Neuronal stem cell (in vitro differentiated cells): ENCODE data around the gene ALOX12B.

Experiments used
- DNase-seq: peaks from one replicate; pipeline ENCODE4 v3.0.0-alpha.2; 2013; ENCODE audit warnings: low spot score
- H2AFZ ChIP-seq: one replicate; pipeline ENCODE4 v1.6.1; 2013; ENCODE audit warnings: mild to moderate bottlenecking, low read length, inconsistent platforms
- H2AK5ac ChIP-seq: 2 replicates; pipeline ENCODE4 v1.6.1; 2013; ENCODE audit warnings: low read depth, mild to moderate bottlenecking, inconsistent platforms, low read length, moderate library complexity, mixed read lengths
- H2BK120ac ChIP-seq: 2 replicates; pipeline ENCODE4 v1.6.1; 2013; ENCODE audit warnings: low read depth, mild to moderate bottlenecking, inconsistent platforms, low read length, moderate library complexity, mixed read lengths
- H2BK12ac ChIP-seq: one replicate; pipeline ENCODE4 v1.6.1; 2013; ENCODE audit warnings: low read length, inconsistent platforms
- H2BK15ac ChIP-seq: 2 replicates; pipeline ENCODE4 v1.6.1; 2013; ENCODE audit warnings: mild to moderate bottlenecking, low read length, inconsistent platforms, mixed read lengths
- H2BK5ac ChIP-seq: one replicate; pipeline ENCODE4 v1.6.1; 2013; ENCODE audit warnings: inconsistent platforms, mild to moderate bottlenecking, low read length, moderate library complexity
- H3K14ac ChIP-seq: one replicate; pipeline ENCODE4 v1.6.1; 2013; ENCODE audit warnings: low read length, inconsistent platforms
- H3K18ac ChIP-seq: 2 replicates; pipeline ENCODE4 v1.6.1; 2013; ENCODE audit warnings: low read length, inconsistent platforms
- H3K23ac ChIP-seq: 2 replicates; pipeline ENCODE4 v1.6.1; 2013; ENCODE audit warnings: low read depth, mild to moderate bottlenecking, mixed read lengths, low read length, inconsistent platforms; ENCODE audit not compliant: poor library complexity
- H3K27ac ChIP-seq: replicated peaks from 3 replicates; pipeline ENCODE4 v1.5.1; 2013; ENCODE audit warnings: low read length, inconsistent platforms
- H3K27me3 ChIP-seq, 3 experiments: 2 replicates each; pipeline ENCODE4 v1.6.1; 2013; ENCODE audit warnings: low read length in 3 of 3, mild to moderate bottlenecking in 2 of 3, inconsistent platforms in 1 of 3, low read depth in 1 of 3, mixed read lengths in 1 of 3, moderate library complexity in 1 of 3; ENCODE audit not compliant: control insufficient read depth in 3 of 3, insufficient read depth in 3 of 3
- H3K36me3 ChIP-seq, 2 donors: replicated peaks in 1 of 2; 2 replicates each; pipeline ENCODE4 v1.6.1; 2013; ENCODE audit warnings: low read length in 2 of 2; ENCODE audit not compliant: control insufficient read depth in 2 of 2, insufficient read depth in 2 of 2
- H3K4ac ChIP-seq: 2 replicates; pipeline ENCODE4 v1.6.1; 2013; ENCODE audit warnings: inconsistent platforms, mild to moderate bottlenecking, low read length, moderate library complexity
- H3K4me1 ChIP-seq, 2 donors: 1 replicate in 1 of 2; 2 replicates in 1 of 2; pipeline ENCODE4 v1.6.1; 2013; ENCODE audit warnings: low read length in 2 of 2, low read depth in 1 of 2; ENCODE audit not compliant: control insufficient read depth in 2 of 2, insufficient read depth in 1 of 2
- H3K4me2 ChIP-seq: one replicate; pipeline ENCODE4 v1.6.1; 2013; ENCODE audit warnings: mild to moderate bottlenecking, low read length, inconsistent platforms; ENCODE audit not compliant: insufficient read depth, poor library complexity, severe bottlenecking
- H3K4me3 ChIP-seq, 2 donors: 2 replicates each; pipeline ENCODE4 v1.5.1; 2013; ENCODE audit warnings: low read length in 2 of 2, mild to moderate bottlenecking in 2 of 2, inconsistent platforms in 1 of 2, moderate library complexity in 1 of 2
- H3K79me1 ChIP-seq: one replicate; pipeline ENCODE4 v1.6.1; 2013; ENCODE audit warnings: low read depth, mild to moderate bottlenecking, inconsistent platforms, low read length, moderate library complexity
- H3K9ac ChIP-seq: one replicate; pipeline ENCODE4 v1.6.1; 2013; ENCODE audit warnings: mild to moderate bottlenecking, low read depth, low read length, inconsistent platforms; ENCODE audit not compliant: poor library complexity
- H3K9me3 ChIP-seq, 2 donors: replicated peaks in 1 of 2; 2 replicates each; pipeline versions ENCODE3 to v1.6.1; 2013; ENCODE audit warnings: low read length in 2 of 2, mild to moderate bottlenecking in 2 of 2, inconsistent platforms in 1 of 2, low read depth in 1 of 2, mixed read lengths in 1 of 2, moderate library complexity in 1 of 2; ENCODE audit not compliant: control insufficient read depth in 2 of 2, insufficient read depth in 1 of 2
- H4K8ac ChIP-seq: one replicate; pipeline ENCODE4 v1.6.1; 2013; ENCODE audit warnings: low read depth, mild to moderate bottlenecking, inconsistent platforms, low read length, moderate library complexity
- H4K91ac ChIP-seq: one replicate; pipeline ENCODE4 v1.6.1; 2013; ENCODE audit warnings: low read length, low read depth, mild to moderate bottlenecking, inconsistent platforms; ENCODE audit not compliant: poor library complexity
- WGBS, 2 donors: extraction: QIAGEN DNeasy Blood & Tissue Kit; methylation state at CpG; one replicate each; pipeline ENCODE4 v1.1.7; 2013; ENCODE audit warnings: missing lambda C conversion rate in 2 of 2, mixed read lengths in 1 of 2; ENCODE audit not compliant: insufficient read length in 2 of 2, insufficient replicate concordance in 1 of 2; ENCODE audit errors: extremely low coverage in 2 of 2; 5-methylcytosine and 5-hydroxymethylcytosine counted together

ALOX12B gene

DNA sequence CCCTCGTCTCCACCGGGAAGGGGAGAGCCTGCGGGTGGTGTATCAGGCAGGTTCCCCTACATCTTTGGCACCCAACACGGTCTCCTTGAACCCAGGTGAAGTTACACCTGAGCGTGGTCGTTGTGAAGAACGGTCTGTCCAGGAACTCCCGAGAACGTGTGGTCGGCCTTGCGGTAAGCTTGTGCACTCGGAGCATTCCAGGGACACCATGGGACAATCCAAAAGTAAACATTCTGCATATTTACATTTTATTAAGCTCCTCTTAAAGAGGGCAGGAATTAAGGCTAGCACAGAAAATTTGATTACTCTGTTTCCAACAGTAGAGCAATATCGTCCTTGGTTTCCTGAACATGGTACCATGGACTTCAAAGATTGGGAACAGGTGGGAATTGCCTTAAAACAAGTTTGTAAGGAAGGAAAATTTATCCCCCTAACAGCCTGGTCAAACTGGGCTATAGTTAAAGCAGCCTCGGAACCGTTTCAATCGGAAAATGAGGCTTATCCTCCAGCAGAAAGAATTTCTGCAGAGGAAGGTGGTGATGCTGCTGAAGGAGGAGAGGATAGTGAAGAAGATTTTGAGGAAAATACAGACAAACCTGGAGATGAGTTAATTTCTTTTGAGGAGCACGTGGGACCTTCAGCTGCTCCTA lies 30.4 kb downstream of the ALOX12B start:
- H3K79me1 ChIP-seq, result no peaks in the 10 kb centered on the region
- H3K23ac ChIP-seq, result no peak overlapping the region
- no peak overlapping the region for H3K4me3 ChIP-seq
- WGBS, 2 donors, result no CpG with 5 or more reads among the region's 17 CpGs
- H3K27me3 ChIP-seq, result peaks cover 0 to 72% (median 30%) of the 10 kb centered on the region in 3 experiments
- no peak overlapping the region for H2BK12ac ChIP-seq
- H3K14ac ChIP-seq, result no peak overlapping the region
- H3K4me1 ChIP-seq, result no peaks in the 10 kb centered on the region
- H3K9me3 ChIP-seq, result no peaks in the 10 kb centered on the region
- no peak overlapping the region for H2AK5ac ChIP-seq
- no peak overlapping the region for H2BK120ac ChIP-seq
- no peak overlapping the region for H2AFZ ChIP-seq
- H4K8ac ChIP-seq, result no peak overlapping the region
- H3K27ac ChIP-seq, result no peak overlapping the region
- H3K9ac ChIP-seq, result no peak overlapping the region
- no peak overlapping the region for H3K4ac ChIP-seq
- no peak overlapping the region for H2BK5ac ChIP-seq
- no peak overlapping the region for H2BK15ac ChIP-seq
- H4K91ac ChIP-seq, result no peak overlapping the region
- H3K18ac ChIP-seq, result no peak overlapping the region
- H3K4me2 ChIP-seq, result no peak overlapping the region
- no peaks in the 10 kb centered on the region for H3K36me3 ChIP-seq
- DNase-seq, result no peak

DNA sequence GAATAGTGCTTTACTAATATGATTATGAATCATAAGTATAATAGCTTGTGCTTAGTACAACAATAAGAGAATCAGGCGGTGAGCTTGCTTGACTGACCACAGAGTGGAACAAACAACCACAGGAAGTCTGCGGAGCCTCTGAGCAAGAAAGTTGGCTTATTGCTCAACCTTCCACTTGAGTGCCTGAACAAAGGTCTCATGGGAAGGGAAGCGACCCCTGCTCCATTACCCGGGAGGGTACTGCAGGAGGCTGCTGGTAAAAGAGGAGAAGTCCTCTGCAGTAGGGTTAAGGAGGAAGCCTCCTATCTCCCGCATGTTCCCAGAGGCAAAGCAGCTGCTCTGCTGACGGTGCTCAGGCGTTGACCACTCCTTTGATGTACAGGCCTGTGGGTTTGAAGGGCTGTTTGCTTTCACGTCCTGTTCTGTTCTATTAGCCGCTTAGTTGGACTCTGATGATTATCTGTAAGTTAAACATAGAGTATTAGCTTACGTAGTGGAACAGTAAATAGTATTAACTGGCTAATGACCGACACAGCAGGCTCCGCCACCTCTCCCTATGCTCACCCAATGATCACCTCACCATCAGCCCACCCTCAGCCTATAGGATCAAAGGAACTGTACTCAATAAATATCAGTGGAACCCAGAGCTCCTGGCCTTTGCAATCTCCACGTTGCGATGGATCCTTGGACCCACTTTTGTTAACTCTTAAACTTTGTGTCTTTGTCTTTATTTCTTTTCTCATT lies 31.1 kb downstream of the ALOX12B start:
- H2BK12ac ChIP-seq, result no peak overlapping the region
- no peak overlapping the region for H3K4me3 ChIP-seq
- H3K23ac ChIP-seq, result no peak overlapping the region
- no peak overlapping the region for H3K14ac ChIP-seq
- H3K9me3 ChIP-seq, result no peaks in the 10 kb centered on the region
- H3K4me1 ChIP-seq, result no peaks in the 10 kb centered on the region
- H3K4me2 ChIP-seq, result no peak overlapping the region
- no peak overlapping the region for H4K8ac ChIP-seq
- no peak for DNase-seq
- WGBS, 2 donors, result no CpG with 5 or more reads among the region's 14 CpGs
- H2BK5ac ChIP-seq, result no peak overlapping the region
- no peaks in the 10 kb centered on the region for H3K79me1 ChIP-seq
- no peak overlapping the region for H2AFZ ChIP-seq
- H2AK5ac ChIP-seq, result no peak overlapping the region
- no peak overlapping the region for H4K91ac ChIP-seq
- H3K4ac ChIP-seq, result no peak overlapping the region
- H3K18ac ChIP-seq, result no peak overlapping the region
- no peak overlapping the region for H3K9ac ChIP-seq
- H3K36me3 ChIP-seq, result no peaks in the 10 kb centered on the region
- H2BK120ac ChIP-seq, result no peak overlapping the region
- H2BK15ac ChIP-seq, result no peak overlapping the region
- H3K27ac ChIP-seq, result no peak overlapping the region
- peaks cover 0 to 73% (median 27%) of the 10 kb centered on the region in 3 experiments for H3K27me3 ChIP-seq

DNA sequence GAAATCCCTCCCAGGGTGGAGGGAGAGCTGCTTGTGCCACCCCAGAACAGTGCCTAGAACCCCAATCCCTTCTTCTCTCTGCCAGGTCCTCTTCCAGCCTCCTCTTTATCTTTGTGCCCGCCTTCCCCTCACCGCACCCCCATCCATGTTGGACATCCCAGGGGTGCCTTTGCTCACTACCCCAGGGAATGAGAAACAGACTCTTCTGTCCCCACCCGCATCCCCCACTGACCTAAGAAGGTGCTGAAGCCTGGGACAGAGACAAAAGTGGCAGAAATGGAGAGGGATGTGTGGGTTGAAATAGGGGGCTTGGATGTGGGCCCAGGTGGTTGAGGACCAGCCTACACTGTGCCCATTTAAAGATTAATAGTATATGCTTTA lies 31.7 kb downstream of the ALOX12B start:
- H3K27me3 ChIP-seq, result peaks cover 0 to 68% (median 23%) of the 10 kb centered on the region in 3 experiments

DNA sequence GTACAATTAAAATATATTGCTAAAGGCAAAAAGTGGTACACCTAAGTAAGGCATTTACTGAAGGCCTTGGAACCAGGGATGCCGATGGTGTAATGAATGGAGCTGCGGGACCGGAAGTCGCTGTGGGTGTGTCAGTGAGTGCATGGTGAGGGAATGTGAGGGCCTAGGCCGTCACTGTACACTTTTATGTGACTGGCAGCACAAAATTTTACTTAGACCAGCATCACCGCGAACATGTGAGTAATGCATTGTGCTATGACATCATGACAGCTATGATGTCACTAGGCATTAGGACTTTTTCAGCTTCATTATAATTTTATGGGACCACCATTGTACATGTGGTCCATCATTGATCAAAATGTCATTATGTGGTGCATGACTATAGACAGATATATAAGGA lies 33.9 kb downstream of the ALOX12B start:
- H3K9ac ChIP-seq, result no peak overlapping the region
- H3K4me1 ChIP-seq, result no peaks in the 10 kb centered on the region
- no peaks in the 10 kb centered on the region for H3K79me1 ChIP-seq
- H4K8ac ChIP-seq, result no peak overlapping the region
- no peak overlapping the region for H3K27ac ChIP-seq
- no peaks in the 10 kb centered on the region for H3K9me3 ChIP-seq
- no peak overlapping the region for H2AK5ac ChIP-seq
- no CpG with 5 or more reads among the region's 7 CpGs for WGBS, 2 donors
- H2AFZ ChIP-seq, result no peak overlapping the region
- no peak overlapping the region for H4K91ac ChIP-seq
- peaks cover 0 to 60% (median 11%) of the 10 kb centered on the region in 3 experiments for H3K27me3 ChIP-seq
- no peak overlapping the region for H3K4ac ChIP-seq
- H2BK15ac ChIP-seq, result no peak overlapping the region
- no peak overlapping the region for H2BK12ac ChIP-seq
- H3K18ac ChIP-seq, result no peak overlapping the region
- no peak overlapping the region for H3K4me3 ChIP-seq
- no peak overlapping the region for H3K23ac ChIP-seq
- H3K36me3 ChIP-seq, result no peaks in the 10 kb centered on the region
- H2BK120ac ChIP-seq, result no peak overlapping the region
- DNase-seq, result no peak
- H3K14ac ChIP-seq, result no peak overlapping the region
- H2BK5ac ChIP-seq, result no peak overlapping the region
- H3K4me2 ChIP-seq, result no peak overlapping the region

More for the DNA sequence above, 31.7 kb downstream of the ALOX12B start:
- Histone ChIP-seq H3K9ac (no peak overlapping the region), H4K91ac (no peak overlapping the region), H2AK5ac (no peak overlapping the region), H3K4me3 (no peak overlapping the region), H3K4ac (no peak overlapping the region), H3K18ac (no peak overlapping the region), H2BK5ac (no peak overlapping the region), H2BK120ac (no peak overlapping the region), H3K4me1 (no peaks in the 10 kb centered on the region), H2BK15ac (no peak overlapping the region), H3K4me2 (no peak overlapping the region), H2BK12ac (no peak overlapping the region), H3K79me1 (no peaks in the 10 kb centered on the region), H3K36me3 (no peaks in the 10 kb centered on the region), H3K9me3 (no peaks in the 10 kb centered on the region), H2AFZ (no peak overlapping the region), H3K27ac (no peak overlapping the region), H3K23ac (no peak overlapping the region), H4K8ac (no peak overlapping the region), H3K14ac (no peak overlapping the region)
- DNase-seq, result no peak
- no CpG with 5 or more reads among the region's 3 CpGs for whole genome bisulfite sequencing, 2 donors
